Endodermal cell (in vitro differentiated cells): ENCODE data around the gene CBX2. TPM values are rescaled to one million over a fixed set of nuclear protein-coding genes. Genes with fewer than 3 reads are reported as not detected.

Experiments used
- DNase-seq: peaks from one replicate; pipeline ENCODE4 v3.0.0-alpha.2; 2017
- H3K27ac ChIP-seq: 2 replicates; pipeline ENCODE4 v1.5.1; 2013; ENCODE audit warnings: mild to moderate bottlenecking, low read depth, low read length, moderate library complexity
- H3K27me3 ChIP-seq: 2 replicates; pipeline ENCODE4 v1.6.1; 2013; ENCODE audit warnings: mild to moderate bottlenecking, low read length, moderate library complexity; ENCODE audit not compliant: insufficient read depth, control insufficient read depth, poor library complexity, severe bottlenecking
- H3K36me3 ChIP-seq: 2 replicates; pipeline ENCODE4 v1.7.0; 2013; ENCODE audit warnings: mild to moderate bottlenecking, low read length, moderate library complexity; ENCODE audit not compliant: control insufficient read depth, insufficient read depth
- H3K4me1 ChIP-seq: one replicate; pipeline ENCODE4 v1.7.0; 2013; ENCODE audit warnings: low read length; ENCODE audit not compliant: control insufficient read depth, insufficient read depth
- H3K4me3 ChIP-seq: 2 replicates; pipeline ENCODE4 v1.5.1; 2013; ENCODE audit warnings: mild to moderate bottlenecking, low read length, moderate library complexity
- H3K9ac ChIP-seq: 2 replicates; pipeline ENCODE4 v1.6.1; 2013; ENCODE audit warnings: mild to moderate bottlenecking, low read length, moderate library complexity; ENCODE audit not compliant: poor library complexity, severe bottlenecking; ENCODE audit errors: extremely low read depth
- H3K9me3 ChIP-seq: 2 replicates; pipeline ENCODE4 v1.6.1; 2013; ENCODE audit warnings: mild to moderate bottlenecking, low read length, moderate library complexity; ENCODE audit not compliant: control insufficient read depth
- H3K27ac Mint-ChIP-seq: 2 replicates; pipeline ENCODE4 v1.8.0; 2020; ENCODE audit warnings: mixed read lengths
- H3K27me3 Mint-ChIP-seq: 2 replicates; pipeline ENCODE4 v1.8.0; 2021; ENCODE audit warnings: mild to moderate bottlenecking, mixed read lengths; ENCODE audit not compliant: insufficient read depth
- H3K36me3 Mint-ChIP-seq: 2 replicates; pipeline ENCODE4 v1.8.0; 2020; ENCODE audit warnings: low read depth, mixed read lengths
- H3K4me1 Mint-ChIP-seq: 2 replicates; pipeline ENCODE4 v1.8.0; 2020; ENCODE audit warnings: mixed read lengths
- H3K4me3 Mint-ChIP-seq: 2 replicates; pipeline ENCODE4 v1.8.0; 2020; ENCODE audit warnings: mild to moderate bottlenecking, moderate library complexity, mixed read lengths
- H3K9me3 Mint-ChIP-seq: 2 replicates; pipeline ENCODE4 v1.8.0; 2020; ENCODE audit warnings: mild to moderate bottlenecking, mixed read lengths
- CTCF ChIP-seq: fragments of 200-600 bp; sonication (generic); conservative IDR thresholded peaks from 2 replicates; pipeline ENCODE4 v1.5.0; 2021; ENCODE audit warnings: antibody characterized with exemption, mild to moderate bottlenecking
- WGBS, 2 experiments: methylation state at CpG; one replicate each; pipeline versions ENCODE4 v1.1.5 to v1.1.7; 2013; ENCODE audit warnings: missing lambda C conversion rate in 2 of 2, mixed read lengths in 1 of 2; ENCODE audit not compliant: insufficient coverage in 1 of 2, insufficient read length in 1 of 2; 5-methylcytosine and 5-hydroxymethylcytosine counted together
- total RNA-seq, 2 donors: library from RNA; stranded (reverse); fragmentation: NEBNext Ultra II Directional in 1 of 2; extraction: Animal tissue kit (Norgen Biotek cat#: 25700) in 1 of 2; gene quantifications; 2 replicates in 1 of 2; 3 replicates in 1 of 2; pipeline ENCODE4 v1.2.1, GENCODE V29; 2021

The CBX2 gene
- total RNA-seq, 2 donors from 2014 or later: 75.0 to 78.6 TPM

GRCh38 chr17:79788455-79788854 is 10.5 kb downstream of the CBX2 start:
- Histone ChIP-seq H3K27ac (no peak overlapping the region), H3K4me1 (peaks cover 2% of the 10 kb centered on the region), H3K9me3 (no peaks in the 10 kb centered on the region), H3K9ac (no peak overlapping the region), H3K36me3 (peaks cover 20% of the 10 kb centered on the region), H3K27me3 (peaks cover 69% of the 10 kb centered on the region), H3K4me3 (no peak overlapping the region)
- peaks cover 14% of the 10 kb centered on the region for H3K36me3 Mint-ChIP-seq
- DNase-seq: no peak
- H3K4me3 Mint-ChIP-seq: no peak overlapping the region
- peaks cover 9% of the 10 kb centered on the region for H3K4me1 Mint-ChIP-seq
- WGBS, 2 experiments: 70 to 72% methylated on average over 3 to 5 of the region's 5 CpGs
- H3K9me3 Mint-ChIP-seq: no peaks in the 10 kb centered on the region
- TF ChIP-seq CTCF: no peak
- peaks cover 60% of the 10 kb centered on the region for H3K27me3 Mint-ChIP-seq
- no peak overlapping the region for H3K27ac Mint-ChIP-seq

- Histone ChIP-seq H3K27me3 (peaks cover 77% of the 10 kb centered on the region), H3K4me3 (peak overlapping the region; percentile 65), H3K4me1 (peaks cover 5% of the 10 kb centered on the region), H3K36me3 (peaks cover 14% of the 10 kb centered on the region), H3K9me3 (no peaks in the 10 kb centered on the region), H3K9ac (no peak overlapping the region), H3K27ac (no peak overlapping the region)
- 6 to 10% methylated on average over 21 to 52 of the region's 52 CpGs for WGBS, 2 experiments
- Mint-ChIP-seq H3K36me3 (peaks cover 8% of the 10 kb centered on the region), H3K27me3 (peaks cover 67% of the 10 kb centered on the region), H3K27ac (no peak overlapping the region), H3K4me1 (peaks cover 11% of the 10 kb centered on the region), H3K9me3 (no peaks in the 10 kb centered on the region), H3K4me3 (peak overlapping the region; percentile 47)
- DNase-seq: peak; percentile 97
- TF ChIP-seq CTCF: no peak
Observed at GRCh38 chr17:79788989-79789942, 11.3 kb downstream of the CBX2 start.

- H3K4me1 ChIP-seq: peaks cover 5% of the 10 kb centered on the region
- H3K4me3 Mint-ChIP-seq: no peak overlapping the region
Observed at GRCh38 chr17:79789943-79790804, 12.2 kb downstream of the CBX2 start.

More at GRCh38 chr17:79789943-79790804, 12.2 kb downstream of the CBX2 start:
- H3K9me3 ChIP-seq: no peaks in the 10 kb centered on the region
- H3K9ac ChIP-seq: no peak overlapping the region
- Mint-ChIP-seq H3K9me3 (no peaks in the 10 kb centered on the region), H3K4me1 (peaks cover 11% of the 10 kb centered on the region), H3K36me3 (peaks cover 3% of the 10 kb centered on the region), H3K27me3 (peaks cover 76% of the 10 kb centered on the region), H3K27ac (no peak overlapping the region)
- peak overlapping the region; percentile 65 for H3K4me3 ChIP-seq
- DNase-seq: peak; percentile 91
- TF ChIP-seq CTCF: peak; percentile 91
- 14 to 16% methylated on average over 46 to 74 of the region's 74 CpGs for WGBS, 2 experiments
- H3K27me3 ChIP-seq: peaks cover 86% of the 10 kb centered on the region
- H3K36me3 ChIP-seq: peaks cover 13% of the 10 kb centered on the region
- no peak overlapping the region for H3K27ac ChIP-seq
